Coronary artery (tissue), 2 donors: ENCODE data around the gene NTM.

Experiments used
- DNase-seq: peaks from one replicate; pipeline ENCODE4 v3.0.0-alpha.2; 2017; ENCODE audit warnings: low spot score
- H3K27ac ChIP-seq, 2 donors: fragments of 200-600 bp; sonication (generic); one replicate each; pipeline ENCODE4 v1.5.1; 2016 to 2019
- H3K4me3 ChIP-seq: fragments of 200-600 bp; sonication (generic); 2 replicates; pipeline ENCODE4 v1.5.1; 2016; ENCODE audit warnings: mild to moderate bottlenecking, moderate library complexity
- CTCF ChIP-seq: fragments of 200-600 bp; sonication (generic); IDR thresholded peaks from one replicate; pipeline ENCODE4 v1.5.1; 2019; ENCODE audit warnings: antibody characterized with exemption

NTM gene

DNA sequence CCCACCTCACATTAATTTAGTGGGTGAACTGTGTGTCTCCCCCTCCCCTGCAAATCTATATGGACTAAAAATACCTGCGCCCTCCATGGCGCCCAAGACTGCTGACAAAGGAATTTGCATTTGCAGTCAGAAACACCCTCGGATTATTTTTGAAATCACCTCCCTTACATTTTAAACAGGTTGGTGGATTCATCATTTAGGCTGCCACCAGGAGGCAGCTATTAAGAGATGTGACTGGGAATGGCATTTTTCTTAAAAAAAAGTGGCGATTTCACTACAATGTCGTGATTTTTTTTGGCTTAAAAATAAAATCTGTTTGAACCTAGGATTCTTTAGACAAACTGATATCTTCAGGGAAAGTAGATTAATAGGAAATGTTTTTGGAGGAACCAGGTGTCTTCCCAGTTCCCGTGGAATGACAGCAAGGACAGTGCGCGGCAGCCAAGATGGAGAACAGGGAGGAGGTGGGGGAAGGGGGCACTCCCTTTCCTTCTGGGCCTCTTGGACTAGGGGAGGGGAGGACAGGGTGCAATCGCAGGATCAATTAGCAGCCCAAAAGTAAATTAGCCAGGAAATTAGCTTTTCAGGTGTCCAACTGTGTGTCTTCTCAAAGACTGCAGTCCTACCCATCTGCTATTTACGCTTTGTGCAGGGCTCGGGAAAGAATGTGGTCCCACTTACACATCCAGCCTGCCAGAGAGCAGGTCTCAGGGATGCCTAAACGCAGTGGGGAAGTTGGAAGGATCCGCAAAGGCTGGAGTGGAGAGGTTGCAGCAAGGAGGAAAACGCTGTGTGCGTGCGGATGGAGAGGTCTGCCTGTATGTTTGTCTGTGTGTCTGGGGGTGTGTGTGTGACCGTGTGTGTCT, 496.4 kb downstream of the NTM start:
- no peak overlapping the region for H3K4me3 ChIP-seq
- no peak for TF ChIP-seq CTCF
- H3K27ac ChIP-seq = no peak overlapping the region
- DNase-seq = no peak

DNA sequence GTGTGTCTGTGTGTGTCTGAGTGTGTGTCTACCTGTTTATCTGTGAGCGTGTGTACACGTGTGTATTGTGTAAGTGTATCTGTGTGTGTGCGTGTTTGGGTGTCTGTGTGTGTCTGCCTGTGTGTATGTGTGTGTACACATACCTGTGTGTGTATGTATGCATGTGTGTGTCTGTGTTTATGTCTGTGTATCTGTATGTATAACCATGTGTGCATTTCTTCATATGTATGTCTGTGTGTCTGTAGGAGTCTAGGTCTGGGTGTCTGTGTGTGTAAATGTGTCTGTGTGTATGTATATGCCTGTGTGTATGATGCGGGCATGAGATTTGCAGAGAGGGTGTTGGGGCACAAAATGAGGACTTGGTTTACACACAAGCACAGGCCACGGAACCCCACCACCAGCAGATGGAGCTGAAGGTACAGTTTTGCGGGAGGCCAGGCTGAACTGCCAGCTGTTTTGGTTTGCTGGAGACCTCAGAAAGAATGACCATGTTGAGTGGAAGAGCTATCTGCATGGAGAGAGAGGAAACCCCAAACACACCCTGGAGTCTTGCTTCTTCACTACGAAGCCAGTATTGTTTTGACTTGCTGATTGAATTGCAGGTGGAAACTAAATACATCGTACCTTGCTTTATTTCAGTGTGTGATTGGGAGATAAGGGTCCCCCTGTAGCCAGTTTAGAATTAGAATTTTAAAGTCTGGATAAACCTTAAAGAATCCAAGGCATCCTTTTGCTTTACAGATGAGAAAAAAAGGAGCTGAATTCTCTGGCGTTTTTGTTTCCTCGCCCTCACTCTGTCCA, 497.2 kb downstream of the NTM start:
- H3K4me3 ChIP-seq = no peak overlapping the region
- no peak for TF ChIP-seq CTCF
- no peak overlapping the region for H3K27ac ChIP-seq
- no peak for DNase-seq

DNA sequence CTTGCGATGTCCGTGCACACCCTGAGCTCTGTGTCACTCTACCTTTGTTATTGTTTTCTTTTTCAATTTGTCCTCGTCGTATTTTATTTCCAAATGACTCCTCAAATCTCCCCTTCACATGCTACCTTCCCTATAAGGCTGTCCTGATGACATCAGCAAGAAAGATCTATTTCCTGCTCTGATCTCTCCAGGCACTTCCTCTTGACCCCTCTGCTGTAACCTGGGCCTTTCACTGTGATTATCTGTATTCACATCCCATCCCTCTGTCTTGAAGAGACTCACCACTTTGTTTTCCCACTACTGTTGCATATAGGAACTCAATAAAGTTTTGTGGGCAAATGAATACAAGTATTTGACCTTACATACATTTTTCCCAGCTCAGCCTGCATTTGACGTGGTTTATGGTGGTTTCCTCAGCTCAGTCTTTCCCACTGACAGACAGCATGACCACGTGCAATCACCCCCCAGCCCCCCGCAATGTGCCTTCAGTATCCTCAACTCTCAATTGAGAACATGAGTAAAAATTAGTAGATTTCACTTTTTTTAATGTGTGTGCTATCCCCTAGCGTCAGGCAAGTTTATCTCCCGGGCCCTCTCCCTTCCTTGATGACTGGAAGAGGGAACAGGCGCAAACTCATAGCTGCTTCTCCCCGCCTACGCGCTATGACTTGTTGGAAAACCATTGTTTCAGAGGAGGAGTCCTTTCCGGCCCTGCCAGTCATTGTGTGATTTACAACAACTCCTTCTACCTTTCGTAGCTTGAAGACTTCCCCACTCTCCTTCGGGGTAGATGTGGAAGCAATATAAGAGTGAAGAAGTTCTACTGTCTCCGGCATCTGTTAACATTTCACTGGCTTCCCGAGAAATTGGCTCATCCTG, 498.5 kb downstream of the NTM start:
- H3K4me3 ChIP-seq = no peak overlapping the region
- no peak for DNase-seq
- TF ChIP-seq CTCF = no peak
- H3K27ac ChIP-seq = no peak overlapping the region

DNA sequence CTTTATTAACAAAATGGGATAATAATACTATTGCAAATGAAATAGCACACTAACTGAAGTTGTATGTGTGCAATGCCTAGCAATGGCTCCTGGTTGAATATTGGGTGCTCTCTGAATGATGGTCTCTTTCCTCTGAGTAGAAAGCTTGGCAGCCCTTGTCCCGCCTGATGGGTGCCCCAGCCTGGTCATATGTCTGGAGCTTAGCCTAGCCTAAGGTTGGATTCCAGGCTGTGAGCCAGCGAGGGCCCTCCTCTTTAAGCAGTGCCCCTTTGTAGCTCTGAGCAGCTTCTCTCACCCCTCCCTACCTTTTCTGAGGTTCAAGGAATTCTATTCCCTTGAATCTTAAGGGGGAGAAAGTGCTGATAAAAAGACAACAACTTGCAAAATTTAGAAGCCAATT, 499.9 kb downstream of the NTM start:
- TF ChIP-seq CTCF = no peak
- Histone ChIP-seq H3K27ac (no peak overlapping the region), H3K4me3 (no peak overlapping the region)
- DNase-seq = no peak

GRCh38 chr11:131871006-131871405, 500.6 kb downstream of the NTM start:
- no peak for DNase-seq
- Histone ChIP-seq H3K27ac (no peak overlapping the region), H3K4me3 (no peak overlapping the region)
- TF ChIP-seq CTCF = no peak

GRCh38 chr11:131874070-131874469, 503.7 kb downstream of the NTM start:
- DNase-seq = no peak
- H3K27ac ChIP-seq = no peak overlapping the region
- no peak for TF ChIP-seq CTCF
- no peak overlapping the region for H3K4me3 ChIP-seq
